GM12878 (cell line): ENCODE measurements around the gene MATN1. TPM values are rescaled to one million over a fixed set of nuclear protein-coding genes. Genes with fewer than 3 reads are reported as not detected.

Experiments
- ATAC-seq: fragments of 200-7000 bp; cut with Tn5 transposase; 3 replicates; pipeline ENCODE4 v1.9.1; 2020; ENCODE audit warnings: mild to moderate bottlenecking, moderate library complexity
- BruUV-seq: library from RNA; stranded (reverse); fragments of 400-500 nt; replicated peaks from 2 replicates; lab custom pipeline; 2021; lab: Mats Ljungman, UMichigan
- CTCF ChIA-PET: fragments of 300-600 bp; sonication (Branson Sonifier 250); formaldehyde crosslinking; extraction: SDS; loops from one replicate; lab custom pipeline; 2021; ENCODE audit warnings: inconsistent platforms; lab: Yijun Ruan, JAX
- POLR2A ChIA-PET: fragments of 350-600 bp; formaldehyde crosslinking; extraction: SDS; loops from one replicate; lab custom pipeline; 2021; ENCODE audit warnings: inconsistent platforms; lab: Charles Lee
- RAD21 ChIA-PET: fragments of 300-600 bp; sonication (Branson Sonifier 250); formaldehyde crosslinking; loops from one replicate; lab custom pipeline; 2023; ENCODE audit warnings: antibody characterized with exemption; ENCODE audit not compliant: unreplicated experiment; lab: Charles Lee
- SMC1A ChIA-PET: fragments of 300-600 bp; sonication (Branson Sonifier 250); formaldehyde crosslinking; loops from one replicate; lab custom pipeline; 2023; ENCODE audit not compliant: unreplicated experiment, uncharacterized antibody; lab: Charles Lee
- DNase-seq: peaks from one replicate; pipeline ENCODE4 v3.0.0-alpha.2; 2011; ENCODE audit warnings: low read depth, low spot score
- FAIRE-seq: peaks from 3 replicates; lab custom pipeline; 2011; peaks lifted over from hg19 to GRCh38; lab: Jason Lieb, UNC
- H2AFZ ChIP-seq: 2 replicates; pipeline ENCODE4 v1.6.0; 2011; ENCODE audit warnings: low read depth, low read length, control low read depth; ENCODE audit not compliant: control insufficient read depth
- H3K27ac ChIP-seq: 2 replicates; pipeline ENCODE4 v1.5.1; 2011; ENCODE audit warnings: control low read depth; ENCODE audit not compliant: control insufficient read depth, insufficient read depth
- H3K27me3 ChIP-seq, 2 experiments: replicated peaks in 1 of 2; 2 replicates each; pipeline versions ENCODE4 v1.6.0 to v1.6.1; 2011; ENCODE audit warnings: low read length in 1 of 2; ENCODE audit not compliant: control insufficient read depth in 2 of 2, insufficient read depth in 2 of 2
- H3K36me3 ChIP-seq, 2 experiments: 2 replicates each; pipeline ENCODE4 v1.5.1; 2011; ENCODE audit warnings: low read length in 1 of 2; ENCODE audit not compliant: control insufficient read depth in 2 of 2, insufficient read depth in 2 of 2
- H3K4me1 ChIP-seq: 2 replicates; pipeline ENCODE4 v1.6.1; 2011; ENCODE audit warnings: mild to moderate bottlenecking, low read length, moderate library complexity, mixed read lengths; ENCODE audit not compliant: control insufficient read depth, insufficient read depth
- H3K4me2 ChIP-seq: 2 replicates; pipeline ENCODE4 v1.6.0; 2011; ENCODE audit warnings: control low read depth; ENCODE audit not compliant: control insufficient read depth, insufficient read depth
- H3K4me3 ChIP-seq: fragments of 200-600 bp; sonication (generic); 2 replicates; pipeline ENCODE4 v1.5.1; 2016
- H3K79me2 ChIP-seq: 2 replicates; pipeline ENCODE4 v1.6.0; 2011; ENCODE audit warnings: low read length; ENCODE audit not compliant: control insufficient read depth, insufficient read depth
- H3K9ac ChIP-seq: 2 replicates; pipeline ENCODE4 v1.8.0; 2011; ENCODE audit warnings: low read length, control low read depth, mixed read lengths; ENCODE audit not compliant: control insufficient read depth, insufficient read depth
- H3K9me3 ChIP-seq: replicated peaks from 3 replicates; pipeline ENCODE4 v1.5.1; 2011; ENCODE audit warnings: mild to moderate bottlenecking, low read length; ENCODE audit not compliant: control insufficient read depth, insufficient read depth
- H4K20me1 ChIP-seq: 2 replicates; pipeline ENCODE4 v1.6.0; 2011; ENCODE audit not compliant: control insufficient read depth, insufficient read depth
- BCL3 ChIP-seq: IDR thresholded peaks from 2 replicates; pipeline ENCODE4 v1.6.1; 2011; ENCODE audit warnings: borderline replicate concordance, low read depth, mild to moderate bottlenecking, moderate library complexity, low read length; ENCODE audit not compliant: insufficient read depth, poor library complexity, severe bottlenecking
- BMI1 ChIP-seq: fragments of 450-650 bp; IDR thresholded peaks from 2 replicates; pipeline ENCODE4 v1.6.1; 2016; ENCODE audit warnings: mild to moderate bottlenecking, moderate library complexity, borderline replicate concordance
- BRCA1 ChIP-seq: IDR thresholded peaks from 2 replicates; pipeline ENCODE4 v1.6.1; 2011; ENCODE audit warnings: low read depth, low read length, improper control_type of control experiment
- CBX5 ChIP-seq: sonication (generic); IDR thresholded peaks from 2 replicates; pipeline ENCODE4 v1.6.1; 2016; ENCODE audit warnings: low read depth, moderate library complexity, mild to moderate bottlenecking, inconsistent platforms
- CEBPB ChIP-seq, 2 experiments: fragments of 150-350 bp in 1 of 2; IDR thresholded peaks; 2 replicates each; pipeline ENCODE4 v1.6.1; 2012 to 2014; ENCODE audit warnings: low read depth in 2 of 2, low read length in 2 of 2, borderline replicate concordance in 1 of 2, inconsistent platforms in 1 of 2
- EZH2 ChIP-seq: IDR thresholded peaks from 2 replicates; pipeline ENCODE4 v1.6.1; 2012; ENCODE audit warnings: low read depth, mild to moderate bottlenecking, control low read depth, inconsistent platforms, low read length, borderline replicate concordance; ENCODE audit not compliant: control insufficient read depth
- FOXM1 ChIP-seq: IDR thresholded peaks from 2 replicates; pipeline ENCODE4 v1.6.1; 2012; ENCODE audit warnings: low read depth, mild to moderate bottlenecking, inconsistent platforms, low read length, moderate library complexity
- HCFC1 ChIP-seq: fragments of 150-350 bp; IDR thresholded peaks from 2 replicates; pipeline ENCODE4 v1.6.1; 2014; ENCODE audit warnings: low read length
- HDAC2 ChIP-seq: fragments of 200-600 bp; sonication (generic); IDR thresholded peaks from 2 replicates; pipeline ENCODE4 v1.6.1; 2017
- JUNB ChIP-seq: IDR thresholded peaks from 2 replicates; pipeline ENCODE4 v1.6.1; 2016; ENCODE audit warnings: antibody characterized with exemption, mild to moderate bottlenecking
- MEF2B ChIP-seq: fragments of 450-650 bp; IDR thresholded peaks from 2 replicates; pipeline ENCODE4 v1.6.1; 2018; ENCODE audit warnings: mild to moderate bottlenecking, moderate library complexity; ENCODE audit not compliant: partially characterized antibody, poor library complexity, severe bottlenecking
- MYB ChIP-seq: fragments of 150-350 bp; IDR thresholded peaks from 2 replicates; pipeline ENCODE4 v1.6.1; 2014; ENCODE audit warnings: mild to moderate bottlenecking, low read depth, low read length, borderline replicate concordance
- NBN ChIP-seq: fragments of 450-650 bp; IDR thresholded peaks from 2 replicates; pipeline ENCODE4 v1.6.1; 2016
- NR2C2 ChIP-seq: IDR thresholded peaks from 2 replicates; pipeline ENCODE4 v1.6.1; 2011; ENCODE audit warnings: borderline replicate concordance, low read depth; ENCODE audit not compliant: control insufficient read depth, insufficient read length
- NR2F1 ChIP-seq: fragments of 450-650 bp; conservative IDR thresholded peaks from 2 replicates; pipeline ENCODE4 v1.6.1; 2017; ENCODE audit warnings: mild to moderate bottlenecking
- PAX5 ChIP-seq: IDR thresholded peaks from 2 replicates; pipeline ENCODE4 v1.6.1; 2011; ENCODE audit warnings: low read depth, low read length, borderline replicate concordance
- POLR2AphosphoS5 ChIP-seq: IDR thresholded peaks from 2 replicates; pipeline ENCODE4 v1.6.1; 2011; ENCODE audit warnings: mild to moderate bottlenecking, low read length, inconsistent platforms
- SREBF2 ChIP-seq: IDR thresholded peaks from 2 replicates; pipeline ENCODE4 v1.6.1; 2012; ENCODE audit warnings: mild to moderate bottlenecking, low read length
- STAT3 ChIP-seq: IDR thresholded peaks from 2 replicates; pipeline ENCODE4 v1.6.1; 2011; ENCODE audit warnings: low read depth, low read length, improper control_type of control experiment
- TAF1 ChIP-seq: IDR thresholded peaks from 2 replicates; pipeline ENCODE4 v1.6.1; 2011; ENCODE audit warnings: mild to moderate bottlenecking, low read depth, low read length, borderline replicate concordance
- TCF12 ChIP-seq: IDR thresholded peaks from 2 replicates; pipeline ENCODE4 v1.6.1; 2011; ENCODE audit warnings: low read depth, mild to moderate bottlenecking, low read length
- TCF3 ChIP-seq: IDR thresholded peaks from 2 replicates; pipeline ENCODE4 v1.6.1; 2012; ENCODE audit warnings: low read depth, mild to moderate bottlenecking, low read length, borderline replicate concordance; ENCODE audit not compliant: insufficient read depth
- YBX1 ChIP-seq: fragments of 450-650 bp; IDR thresholded peaks from 2 replicates; pipeline ENCODE4 v1.6.1; 2016; ENCODE audit warnings: antibody characterized with exemption
- ZNF622 ChIP-seq: fragments of 450-650 bp; IDR thresholded peaks from 2 replicates; pipeline ENCODE4 v1.6.1; 2017; ENCODE audit warnings: mild to moderate bottlenecking, inconsistent platforms
- ZSCAN29 ChIP-seq: fragments of 450-650 bp; IDR thresholded peaks from 2 replicates; pipeline ENCODE4 v1.6.1; 2017; ENCODE audit warnings: mild to moderate bottlenecking, moderate library complexity
- WGBS: methylation state at CpG from one replicate; pipeline ENCODE4 v1.1.6; 2016; ENCODE audit warnings: low lambda C conversion rate; ENCODE audit not compliant: insufficient replicate concordance, insufficient coverage; ENCODE audit errors: missing lambda C conversion rate; 5-methylcytosine and 5-hydroxymethylcytosine counted together
- in situ Hi-C: fragments of 300-500 bp; cut with MboI; formaldehyde crosslinking; loops from 9 replicates; pipeline ENCODE4 v1.14.3; 2018; ENCODE audit warnings: mixed read lengths
- intact Hi-C: fragments of 100-400 bp; cut with micrococcal nuclease; formaldehyde crosslinking; loops from one replicate; pipeline ENCODE4 v1.14.2; 2022; ENCODE audit not compliant: unreplicated experiment
- polyA plus RNA-seq, 11 experiments: library from polyadenylated mRNA; depleted of rRNA in 4 of 11; unstranded in 6 of 11; stranded (reverse) in 5 of 11; fragments of >200 nt; fragmentation: Nextera tagmentation in 4 of 11; fragmentation: Illumina TruSeq in 1 of 11; extraction: Ambion mirVana in 4 of 11; extraction: Trizol in 1 of 11; gene quantifications; 1 replicate in 1 of 11; 2 replicates in 10 of 11; pipeline versions ENCODE4 v1.2.1 to v1.2.3, GENCODE V29; 2011 to 2016; ENCODE audit warnings: inconsistent platforms in 2 of 11, missing spikeins in 2 of 11, low read depth in 1 of 11
- total RNA-seq, 4 experiments: library from RNA; depleted of rRNA in 3 of 4; stranded (reverse); fragments of >200 nt in 3 of 4; fragmentation: Illumina TruSeq in 1 of 4; extraction: Trizol in 1 of 4; gene quantifications; 2 replicates each; pipeline versions ENCODE4 v1.2.1 to v1.2.3, GENCODE V29; 2013 to 2021

MATN1 gene
- total and polyA plus RNA-seq, 10 of the 15 experiments (the other 5 are each of a cell fraction or from before 2014, with no cell fraction given), result 0.04 to 0.50 (median 0.10) TPM; not detected in 1

GRCh38 chr1:30728832-30729638, 5.7 kb upstream of the MATN1 start:
- H3K4me2 ChIP-seq, result no peak overlapping the region
- intact Hi-C loops (no loop called here), in situ Hi-C loops (loop anchor here (10.0 kb wide), 1 partner anchor 46 kb away; no protein-coding TSS in a partner anchor)
- no peak for DNase-seq
- no peaks in the 10 kb centered on the region for H3K79me2 ChIP-seq
- WGBS, result 80% methylated on average over 17 of the region's 17 CpGs
- peaks cover 23% of the 10 kb centered on the region for H3K4me1 ChIP-seq
- ChIA-PET CTCF (interaction anchor here (0.8 to 11.2 kb wide), 9 partner anchors 9 to 63 kb away, joined by 3 to 221 read pairs (median 7); no protein-coding TSS in a partner anchor), SMC1A (interaction anchor here (1.5 to 21.5 kb wide), 5 partner anchors 9 to 51 kb away, joined by 6 to 556 read pairs (median 18); partner anchors contain the start of gene LAPTM5), RAD21 (interaction anchor here (0.8 to 15.6 kb wide), 13 partner anchors 10 to 52 kb away, joined by 4 to 538 read pairs (median 7); partner anchors contain the start of gene LAPTM5), POLR2A (interaction anchor here (1.4 to 7.0 kb wide), 7 partner anchors 10 to 45 kb away, joined by 3 to 96 read pairs (median 10); partner anchors contain the start of gene LAPTM5)
- no peak overlapping the region for H3K4me3 ChIP-seq
- no peaks in the 10 kb centered on the region for H3K9me3 ChIP-seq
- no peaks in the 10 kb centered on the region for H3K27me3 ChIP-seq
- no peaks in the 10 kb centered on the region for H4K20me1 ChIP-seq
- H2AFZ ChIP-seq, result no peak overlapping the region
- H3K36me3 ChIP-seq, result peaks cover 8 to 10% of the 10 kb centered on the region in 2 experiments; a peak in 3 of 4 replicates
- no peak overlapping the region for H3K27ac ChIP-seq
- H3K9ac ChIP-seq, result no peak overlapping the region
- no peak for FAIRE-seq
- peak; percentile 22 for ATAC-seq
- no TSS peak for BruUV-seq
- TF ChIP-seq CEBPB (IDR thresholded peaks at IDR 0.05; ENCODE audit: borderline replicate concordance in 1 of 2, low read depth in 2 of 2, low read length in 2 of 2) (no peak), EZH2 (no peak), TAF1 (no peak), FOXM1 (no peak), MEF2B (peak; percentile 62), CBX5 (no peak), POLR2AphosphoS5 (no peak), TCF3 (no peak), NR2C2 (no peak), MYB (no peak), STAT3 (no peak), BMI1 (no peak), ZNF622 (no peak), PAX5 (peak; percentile 33; the same call in 1 of the 2 replicates), ZSCAN29 (no peak), YBX1 (no peak), JUNB (no peak), NR2F1 (no peak; the same call in 1 of the 2 replicates), HDAC2 (no peak), SREBF2 (no peak), NBN (0 out of 2 replicates have a peak, but pooled peaks have one; percentile 56), HCFC1 (no peak), BRCA1 (no peak), TCF12 (0 out of 2 replicates have a peak, but pooled peaks have one; percentile 20), BCL3 (no peak)
